Fibroblast of pulmonary artery (primary cell): ENCODE measurements around the gene AHI1.

Experiments used
- DNase-seq: peaks from one replicate; pipeline ENCODE4 v3.0.0-alpha.2; 2010; ENCODE audit warnings: low read depth
- H3K4me3 ChIP-seq: replicated peaks from 2 replicates; pipeline ENCODE4 v1.5.1; 2011; ENCODE audit warnings: low read depth, mild to moderate bottlenecking, control low read depth, low read length, moderate library complexity
- TF ChIP-seq, protein P1 (sequence below): IDR thresholded peaks from 2 replicates; pipeline ENCODE4 v1.5.1; 2011; ENCODE audit warnings: mild to moderate bottlenecking, control low read depth, low read length, inconsistent platforms; ENCODE audit errors: missing control alignments

AHI1 gene

DNA sequence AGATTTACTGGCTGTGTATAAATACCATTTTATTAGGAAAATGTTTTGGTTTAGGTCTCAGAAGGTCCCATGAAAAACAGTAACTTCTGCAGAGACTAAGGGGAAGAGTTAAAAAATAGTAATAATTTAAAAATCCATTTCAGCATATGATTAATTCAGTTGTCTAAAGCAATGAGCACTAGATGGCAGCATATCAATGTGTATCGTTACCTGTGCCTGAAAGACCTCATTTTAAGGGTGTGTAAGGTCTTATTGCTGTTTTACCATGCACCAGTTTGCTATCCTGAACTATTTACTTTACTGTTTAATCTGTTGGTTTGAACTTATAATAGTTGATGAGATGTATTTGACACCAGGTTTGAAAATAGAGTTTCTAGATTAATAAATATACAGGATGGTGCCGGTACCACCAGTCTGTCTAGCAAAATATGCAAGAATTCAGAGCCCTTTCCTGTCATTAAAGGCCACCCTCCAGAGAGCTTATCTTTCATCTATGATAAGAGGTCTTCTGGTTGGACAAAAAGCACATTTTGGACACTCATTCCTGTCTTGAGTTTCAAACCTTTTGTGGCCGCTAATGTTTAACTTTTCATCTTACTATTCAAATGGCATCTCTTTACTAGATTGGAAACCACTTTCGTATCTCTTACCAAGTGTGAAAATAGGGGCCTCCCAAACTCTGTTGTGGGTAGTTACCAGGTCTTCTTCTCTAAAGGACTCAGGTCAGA lies 8.9 kb upstream of the AHI1 start:
- no peak overlapping the region for H3K4me3 ChIP-seq
- DNase-seq = peak; percentile 82
- TF ChIP-seq, protein P1, sequence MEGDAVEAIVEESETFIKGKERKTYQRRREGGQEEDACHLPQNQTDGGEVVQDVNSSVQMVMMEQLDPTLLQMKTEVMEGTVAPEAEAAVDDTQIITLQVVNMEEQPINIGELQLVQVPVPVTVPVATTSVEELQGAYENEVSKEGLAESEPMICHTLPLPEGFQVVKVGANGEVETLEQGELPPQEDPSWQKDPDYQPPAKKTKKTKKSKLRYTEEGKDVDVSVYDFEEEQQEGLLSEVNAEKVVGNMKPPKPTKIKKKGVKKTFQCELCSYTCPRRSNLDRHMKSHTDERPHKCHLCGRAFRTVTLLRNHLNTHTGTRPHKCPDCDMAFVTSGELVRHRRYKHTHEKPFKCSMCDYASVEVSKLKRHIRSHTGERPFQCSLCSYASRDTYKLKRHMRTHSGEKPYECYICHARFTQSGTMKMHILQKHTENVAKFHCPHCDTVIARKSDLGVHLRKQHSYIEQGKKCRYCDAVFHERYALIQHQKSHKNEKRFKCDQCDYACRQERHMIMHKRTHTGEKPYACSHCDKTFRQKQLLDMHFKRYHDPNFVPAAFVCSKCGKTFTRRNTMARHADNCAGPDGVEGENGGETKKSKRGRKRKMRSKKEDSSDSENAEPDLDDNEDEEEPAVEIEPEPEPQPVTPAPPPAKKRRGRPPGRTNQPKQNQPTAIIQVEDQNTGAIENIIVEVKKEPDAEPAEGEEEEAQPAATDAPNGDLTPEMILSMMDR = peak; percentile 58

DNA sequence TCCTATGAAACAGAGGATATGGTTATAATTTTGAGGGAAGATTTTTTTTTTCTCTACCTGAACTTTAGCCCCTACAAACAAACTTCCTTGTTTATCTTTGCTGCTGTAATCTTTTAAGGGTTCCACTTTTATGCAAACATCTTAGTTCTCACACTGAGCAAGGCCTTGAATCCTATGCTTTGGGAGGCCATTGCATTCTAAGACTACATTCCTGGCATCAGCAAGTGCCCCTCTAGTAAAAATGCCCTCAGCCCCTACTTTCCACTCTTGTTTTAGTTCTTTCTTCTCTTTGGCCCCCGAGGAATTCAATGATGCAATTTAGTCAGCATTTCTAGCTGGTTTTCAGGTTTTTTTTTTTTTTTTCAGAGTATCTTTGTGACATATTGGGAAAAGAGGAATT lies 8.1 kb upstream of the AHI1 start:
- H3K4me3 ChIP-seq = no peak overlapping the region
- DNase-seq = no peak
- TF ChIP-seq, protein P1 = no peak

DNA sequence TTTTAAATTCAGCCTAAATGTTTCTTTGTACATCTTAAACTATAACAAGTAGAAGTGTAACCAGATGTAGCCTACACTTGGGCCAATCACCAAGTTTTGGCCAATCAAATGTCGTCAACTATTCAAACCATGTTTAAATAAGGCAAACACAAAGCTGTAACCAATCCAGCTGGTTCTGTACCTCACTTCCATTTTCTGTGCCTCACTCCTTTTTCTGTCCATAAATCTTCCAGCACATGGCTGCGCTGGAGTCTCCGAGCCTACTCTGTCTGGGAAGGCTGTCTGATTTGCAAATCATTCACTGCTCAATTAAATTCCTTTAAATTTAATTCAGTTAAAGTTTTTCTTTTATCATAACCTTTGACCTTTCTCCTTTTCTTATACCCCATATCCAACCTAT lies 7.7 kb upstream of the AHI1 start:
- no peak for DNase-seq
- no peak overlapping the region for H3K4me3 ChIP-seq
- TF ChIP-seq, protein P1 = no peak

DNA sequence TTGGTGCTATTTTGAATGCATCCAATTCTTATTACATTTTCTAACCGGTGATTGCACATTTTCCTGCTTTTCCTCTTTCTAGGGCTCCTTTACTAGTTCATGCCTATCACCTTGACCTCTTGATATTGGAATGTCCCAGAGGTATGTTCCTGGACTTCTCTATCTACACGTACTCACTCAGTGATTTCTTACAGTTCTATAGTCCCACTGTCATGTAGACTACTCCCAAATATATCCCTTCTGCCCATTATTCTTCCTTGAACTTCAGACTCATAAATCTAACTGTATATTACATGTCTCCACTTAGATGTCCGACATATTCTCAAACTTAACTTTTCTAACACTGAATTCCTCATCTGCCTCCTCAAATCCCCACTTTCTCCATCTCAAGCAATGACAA lies 7.2 kb upstream of the AHI1 start:
- TF ChIP-seq, protein P1 = no peak
- no peak for DNase-seq
- no peak overlapping the region for H3K4me3 ChIP-seq

DNA sequence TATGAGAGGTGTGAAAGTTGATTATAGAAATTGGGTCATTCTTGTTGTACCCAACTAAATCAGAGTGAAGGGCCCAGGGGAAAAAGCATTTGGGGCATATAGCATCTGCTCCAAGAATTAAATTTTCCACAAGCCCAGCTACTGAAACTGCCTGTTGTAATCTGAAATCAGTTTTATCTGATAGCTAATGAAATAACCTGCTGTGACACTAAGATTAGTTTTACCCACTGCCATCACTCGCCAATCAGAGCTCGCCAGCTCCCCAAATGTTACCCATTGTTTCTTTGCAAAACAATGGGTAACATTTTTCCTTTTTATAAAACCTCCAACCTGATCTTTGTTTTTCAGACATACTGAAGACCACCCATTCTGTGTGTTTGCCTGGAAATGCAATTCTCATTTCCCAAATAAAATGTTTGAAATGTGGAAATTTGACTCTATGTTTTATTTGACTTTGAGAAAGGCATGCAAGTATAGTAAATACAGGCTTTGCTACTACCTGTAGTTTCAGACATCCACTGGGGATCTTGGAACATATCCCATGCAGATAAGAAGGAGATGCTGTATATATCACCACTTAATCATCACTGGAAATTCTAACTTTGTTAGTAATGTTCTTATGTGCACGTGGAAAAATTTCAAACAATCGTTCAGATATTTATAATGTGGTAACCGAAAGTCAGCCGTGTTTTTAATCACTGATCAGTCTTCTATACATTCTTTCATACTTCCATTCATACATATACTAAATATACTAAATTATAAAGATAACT lies 6.3 kb upstream of the AHI1 start:
- TF ChIP-seq, protein P1 = no peak
- no peak for DNase-seq
- no peak overlapping the region for H3K4me3 ChIP-seq

DNA sequence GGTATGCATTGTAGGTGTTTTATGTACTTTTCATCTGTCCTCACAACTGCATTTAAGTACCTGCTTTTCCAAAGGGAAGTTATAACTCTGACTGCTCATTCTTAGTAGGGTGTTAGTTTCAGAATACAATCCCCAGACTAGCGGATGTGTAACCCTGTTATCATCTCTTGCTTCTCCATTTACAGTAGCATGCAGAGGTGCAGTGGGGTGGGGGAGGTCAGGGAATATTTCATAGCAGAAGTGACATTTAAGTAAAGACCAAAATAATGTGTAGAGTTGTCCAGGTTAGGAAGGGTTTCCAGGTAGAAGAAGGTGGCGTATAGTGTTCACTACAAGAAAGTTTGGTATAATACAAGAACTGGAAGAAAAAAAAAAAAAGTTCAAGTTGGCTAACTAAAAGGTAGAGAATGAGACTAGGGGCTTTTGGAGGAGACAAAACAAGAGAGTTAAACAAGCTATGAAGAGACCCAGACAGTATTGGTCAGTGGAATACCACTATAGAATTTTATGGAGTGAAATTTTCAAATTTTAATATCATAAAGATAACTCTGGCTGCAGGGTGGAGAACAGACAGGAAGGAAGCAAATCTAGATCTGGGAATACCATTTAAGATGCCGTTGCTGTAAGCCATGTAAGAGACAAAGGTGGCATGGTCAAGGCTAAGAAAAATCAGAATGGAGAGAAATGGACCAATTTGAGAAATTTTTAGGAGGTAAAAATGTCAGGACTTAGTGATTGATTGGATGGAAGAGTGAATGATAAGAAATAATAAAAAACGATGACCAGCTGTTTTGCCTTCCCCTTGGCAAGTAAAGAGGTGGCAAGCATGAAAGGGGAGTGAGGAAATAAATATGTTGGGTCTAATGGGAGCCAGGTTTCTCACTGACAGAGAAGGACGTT lies 2.2 kb upstream of the AHI1 start:
- TF ChIP-seq, protein P1 = no peak
- DNase-seq = no peak
- H3K4me3 ChIP-seq = no peak overlapping the region
